Activated CD4-positive, alpha-beta T cell treated with anti-CD3 and anti-CD28 coated beads, Interleukin-2, amount 10 ng/mL, durations not matched to agents 7 days and 5 days (primary cell): ENCODE results near the gene PPP1R2. TPM values are rescaled to one million over a fixed set of nuclear protein-coding genes. Genes with fewer than 3 reads are reported as not detected.

ENCODE experiments used
- CTCF ChIA-PET: fragments of 350-600 bp; sonication (Branson Sonifier 250); formaldehyde crosslinking; loops from one replicate; lab custom pipeline; 2021; ENCODE audit warnings: antibody characterized with exemption; lab: Charles Lee
- POLR2A ChIA-PET: fragments of 350-600 bp; sonication (Branson Sonifier 250); formaldehyde crosslinking; loops from one replicate; lab custom pipeline; 2021; ENCODE audit warnings: antibody characterized with exemption; lab: Charles Lee
- DNase-seq: peaks from one replicate; pipeline ENCODE4 v3.0.0-alpha.2; 2020
- H3K27ac Mint-ChIP-seq: one replicate; pipeline ENCODE4 v1.8.0; 2021; ENCODE audit warnings: mild to moderate bottlenecking, moderate library complexity, mixed read lengths
- H3K27me3 Mint-ChIP-seq: one replicate; pipeline ENCODE4 v1.8.0; 2021; ENCODE audit warnings: mixed read lengths
- H3K36me3 Mint-ChIP-seq: one replicate; pipeline ENCODE4 v1.8.0; 2021; ENCODE audit warnings: low read depth, mixed read lengths
- H3K4me1 Mint-ChIP-seq: one replicate; pipeline ENCODE4 v1.8.0; 2021; ENCODE audit warnings: mixed read lengths
- H3K4me3 Mint-ChIP-seq: one replicate; pipeline ENCODE4 v1.8.0; 2021; ENCODE audit warnings: mild to moderate bottlenecking, moderate library complexity, mixed read lengths
- H3K9me3 Mint-ChIP-seq: one replicate; pipeline ENCODE4 v1.8.0; 2021; ENCODE audit warnings: mixed read lengths
- total RNA-seq, 2 experiments: library from RNA; stranded (reverse); gene quantifications; one replicate each; pipeline ENCODE4 v1.2.3, GENCODE V29; 2021

The PPP1R2 gene
- total RNA-seq, 2 experiments from 2014 or later, result 85.9 to 94.3 TPM

GRCh38 chr3:195468391-195468776 is 74.7 kb downstream of the PPP1R2 start:
- ChIA-PET POLR2A (no interaction called here), CTCF (no interaction called here)
- Mint-ChIP-seq H3K4me3 (no peak overlapping the region), H3K4me1 (peaks cover 15% of the 10 kb centered on the region), H3K27ac (peak overlapping the region; percentile 22), H3K27me3 (no peaks in the 10 kb centered on the region), H3K9me3 (peaks cover 16% of the 10 kb centered on the region), H3K36me3 (peaks cover 8% of the 10 kb centered on the region)
- no peak for DNase-seq

- CTCF ChIA-PET, result no interaction called here
These were observed 75.3 kb downstream of the PPP1R2 start for GRCh38 chr3:195467641-195468390.

GRCh38 chr3:195466251-195466650 is 76.9 kb downstream of the PPP1R2 start:
- Mint-ChIP-seq H3K27ac (no peak overlapping the region), H3K36me3 (peaks cover 8% of the 10 kb centered on the region), H3K9me3 (peaks cover 16% of the 10 kb centered on the region), H3K27me3 (peaks cover 4% of the 10 kb centered on the region), H3K4me3 (no peak overlapping the region), H3K4me1 (peaks cover 15% of the 10 kb centered on the region)
- ChIA-PET CTCF (interaction anchor here (0.9 kb wide), 1 partner anchor 70 kb away, joined by 3 read pairs; no protein-coding TSS in a partner anchor), POLR2A (no interaction called here)
- no peak for DNase-seq

More at GRCh38 chr3:195467641-195468390, 75.3 kb downstream of the PPP1R2 start:
- no peak for DNase-seq
- H3K9me3 Mint-ChIP-seq, result peaks cover 16% of the 10 kb centered on the region
- no peak overlapping the region for H3K4me3 Mint-ChIP-seq
- H3K4me1 Mint-ChIP-seq, result peaks cover 15% of the 10 kb centered on the region
- no peaks in the 10 kb centered on the region for H3K27me3 Mint-ChIP-seq
- peak overlapping the region; percentile 22 for H3K27ac Mint-ChIP-seq
- POLR2A ChIA-PET, result no interaction called here
- H3K36me3 Mint-ChIP-seq, result peaks cover 8% of the 10 kb centered on the region

Other genes with a start within 250 kb of the PPP1R2 start
- gene ACAP2, start 100.3 kb downstream of the PPP1R2 start, total RNA-seq, result 10 to 100 TPM; 71.1 to 79.1 TPM
- not detected for gene APOD, start 40.6 kb upstream of the PPP1R2 start, total RNA-seq
- 1 to 10 TPM; 1.2 to 1.4 TPM for gene MUC20, start 177.7 kb upstream of the PPP1R2 start, total RNA-seq